ENCODE measurements around the gene COMMD1. TPM values are rescaled to one million over a fixed set of nuclear protein-coding genes. Genes with fewer than 3 reads are reported as not detected.

Gene COMMD1
- total and polyA plus RNA-seq, 3 donors from 2014 or later, result 61.7 to 87.9 (median 85.2) TPM

- H3K4me3 ChIP-seq, result no peak overlapping the region
- H3K9me3 ChIP-seq, result no peaks in the 10 kb centered on the region
- no peak for DNase-seq
- intact Hi-C loops (cut with DNase I; ENCODE audit: low total_unique reads), result no loop called here
- H3K27me3 ChIP-seq, result no peaks in the 10 kb centered on the region
- no peaks in the 10 kb centered on the region for H3K4me1 ChIP-seq
- 93 to 97% methylated on average over 6 of the region's 6 CpGs for WGBS, 2 donors
- H3K27ac ChIP-seq, result no peak overlapping the region
- no peak for TF ChIP-seq CTCF (IDR thresholded peaks at IDR 0.05)
- no peak for TF ChIP-seq POLR2A (IDR thresholded peaks at IDR 0.05)
- no peaks in the 10 kb centered on the region for H3K36me3 ChIP-seq (ENCODE audit: low read depth, missing control alignments)
These were observed 83.2 kb downstream of the COMMD1 start for GRCh38 chr2:61988462-61989366.

DNA sequence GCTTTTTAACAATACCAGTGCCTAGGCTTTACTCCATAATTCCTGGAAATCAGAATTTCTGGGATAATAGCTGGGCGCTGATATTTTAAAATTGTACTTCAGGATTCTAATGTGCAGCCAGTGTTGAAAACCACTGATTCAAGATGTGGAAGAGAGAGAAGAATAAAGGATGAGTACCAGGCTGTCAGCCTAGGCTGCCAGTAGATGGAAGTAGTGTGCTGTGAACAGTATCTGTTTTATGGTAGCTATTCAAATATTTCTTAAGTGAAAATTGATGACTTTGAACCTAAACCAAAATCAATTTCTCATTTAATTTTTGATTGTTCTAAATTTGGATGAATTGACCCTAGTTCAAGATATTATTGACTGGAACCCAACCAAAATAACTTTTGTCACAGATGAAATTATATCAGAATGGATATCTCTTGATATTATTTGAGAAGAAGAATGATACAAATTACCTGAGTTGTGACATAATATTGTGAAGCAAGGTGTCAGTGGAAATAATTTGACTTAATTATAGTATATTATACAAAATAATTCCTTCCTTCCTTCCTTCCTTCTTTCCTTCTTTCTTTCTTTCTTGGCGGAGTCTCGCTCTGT, 88.0 kb downstream of the COMMD1 start:
- H3K9me3 ChIP-seq, result no peaks in the 10 kb centered on the region
- H3K4me3 ChIP-seq, result no peak overlapping the region
- intact Hi-C loops (cut with DNase I; ENCODE audit: low total_unique reads), result loop anchor here (10.0 kb wide), 1 partner anchor 421 kb away; no protein-coding TSS in a partner anchor
- H3K27me3 ChIP-seq, result no peaks in the 10 kb centered on the region
- no peak overlapping the region for H3K27ac ChIP-seq
- 79 to 84% methylated on average over 3 of the region's 3 CpGs for WGBS, 2 donors
- no peak for TF ChIP-seq POLR2A (IDR thresholded peaks at IDR 0.05)
- peak; percentile 33 to 38 (median 37) for TF ChIP-seq CTCF (IDR thresholded peaks at IDR 0.05)
- no peaks in the 10 kb centered on the region for H3K36me3 ChIP-seq (ENCODE audit: low read depth, missing control alignments)
- DNase-seq, result peak; percentile 49
- H3K4me1 ChIP-seq, result no peaks in the 10 kb centered on the region

GRCh38 chr2:61994531-61994930, 89.1 kb downstream of the COMMD1 start:
- H3K27ac ChIP-seq, result no peak overlapping the region
- H3K27me3 ChIP-seq, result no peaks in the 10 kb centered on the region
- DNase-seq, result no peak
- H3K4me1 ChIP-seq, result no peaks in the 10 kb centered on the region
- 90 to 96% methylated on average over 1 of the region's 1 CpG for WGBS, 2 donors
- intact Hi-C loops (cut with DNase I; ENCODE audit: low total_unique reads), result loop anchor here (10.0 kb wide), 1 partner anchor 420 kb away; no protein-coding TSS in a partner anchor
- no peak overlapping the region for H3K4me3 ChIP-seq
- H3K9me3 ChIP-seq, result no peaks in the 10 kb centered on the region
- TF ChIP-seq CTCF (IDR thresholded peaks at IDR 0.05), result no peak
- no peak for TF ChIP-seq POLR2A (IDR thresholded peaks at IDR 0.05)
- no peaks in the 10 kb centered on the region for H3K36me3 ChIP-seq (ENCODE audit: low read depth, missing control alignments)

DNA sequence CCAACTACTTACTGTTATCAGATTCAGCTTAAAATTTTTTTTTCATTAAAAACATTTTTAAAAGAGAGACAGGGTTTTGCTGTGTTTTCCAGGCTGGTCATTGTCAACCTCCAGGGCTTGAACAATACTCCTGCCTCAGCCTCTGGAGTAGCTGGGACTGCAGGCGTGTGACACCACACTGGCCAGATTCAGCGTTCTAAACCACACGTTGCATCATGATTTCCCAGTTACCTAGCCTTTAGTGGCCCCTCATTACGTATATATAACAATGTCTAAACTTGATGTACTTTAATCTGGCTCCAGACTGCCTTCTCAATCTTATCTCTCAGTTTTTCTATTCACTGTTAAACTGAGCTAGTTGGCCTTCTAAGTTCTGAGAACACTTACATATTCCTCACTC, 89.6 kb downstream of the COMMD1 start:
- TF ChIP-seq CTCF (IDR thresholded peaks at IDR 0.05) (no peak), POLR2A (IDR thresholded peaks at IDR 0.05) (no peak)
- no peaks in the 10 kb centered on the region for H3K27me3 ChIP-seq
- no peaks in the 10 kb centered on the region for H3K36me3 ChIP-seq (ENCODE audit: low read depth, missing control alignments)
- no peaks in the 10 kb centered on the region for H3K4me1 ChIP-seq
- H3K9me3 ChIP-seq, result no peaks in the 10 kb centered on the region
- 81% methylated on average over 4 of the region's 4 CpGs for WGBS, 2 donors
- DNase-seq, result no peak
- H3K27ac ChIP-seq, result no peak overlapping the region
- H3K4me3 ChIP-seq, result no peak overlapping the region
- intact Hi-C loops (cut with DNase I; ENCODE audit: low total_unique reads), result loop anchor here (10.0 kb wide), 1 partner anchor 420 kb away; no protein-coding TSS in a partner anchor
